HEK293 (cell line): ENCODE measurements around the gene ADM2.

Experiments used
- CTCF ChIA-PET: fragments of 350-600 bp; formaldehyde crosslinking; extraction: SDS; loops from one replicate; lab custom pipeline; 2021; ENCODE audit warnings: antibody characterized with exemption; lab: Yijun Ruan, JAX
- POLR2A ChIA-PET: fragments of 300-600 bp; formaldehyde crosslinking; extraction: SDS; loops from one replicate; lab custom pipeline; 2020; ENCODE audit warnings: antibody characterized with exemption, inconsistent platforms; lab: Yijun Ruan, JAX
- H3K27ac ChIP-seq: fragments of 200-500 bp; sonication (Bioruptor generic); 2 replicates; pipeline ENCODE4 v1.5.1; 2014; ENCODE audit warnings: low read depth, low read length, control low read depth, inconsistent platforms; ENCODE audit errors: extremely low read depth
- H3K36me3 ChIP-seq, 2 experiments: fragments of 200-500 bp in 1 of 2; sonication (Bioruptor generic) in 1 of 2; 1 replicate in 1 of 2; 2 replicates in 1 of 2; pipeline ENCODE4 v1.5.1; 2014 to 2017; ENCODE audit warnings: inconsistent platforms in 2 of 2, low read length in 2 of 2; ENCODE audit not compliant: control insufficient read depth in 2 of 2, insufficient read depth in 1 of 2
- H3K4me1 ChIP-seq: fragments of 200-500 bp; sonication (Bioruptor generic); 2 replicates; pipeline ENCODE4 v1.5.1; 2014; ENCODE audit warnings: mild to moderate bottlenecking, low read length, inconsistent platforms; ENCODE audit not compliant: control insufficient read depth, insufficient read depth
- H3K4me3 ChIP-seq: 2 replicates; pipeline ENCODE4 v1.5.1; 2011; ENCODE audit warnings: low read depth, mild to moderate bottlenecking, control low read depth, low read length, moderate library complexity
- H3K9me3 ChIP-seq: fragments of 200-500 bp; sonication (Bioruptor generic); 2 replicates; pipeline ENCODE4 v1.5.1; 2014; ENCODE audit warnings: low read depth, low read length, inconsistent platforms; ENCODE audit not compliant: control insufficient read depth, insufficient read depth
- BCL11A ChIP-seq: fragments of 450-650 bp; formaldehyde crosslinking; IDR thresholded peaks from 2 replicates; pipeline ENCODE4 v1.5.1; 2016; ENCODE audit warnings: low read depth, missing biosample characterization, missing genetic modification characterization
- GLI2 ChIP-seq: fragments of 450-650 bp; formaldehyde crosslinking; IDR thresholded peaks from 2 replicates; pipeline ENCODE4; 2017; ENCODE audit warnings: missing biosample characterization, missing genetic modification characterization, low read depth, borderline replicate concordance
- GLIS1 ChIP-seq: fragments of 450-650 bp; formaldehyde crosslinking; IDR thresholded peaks from 2 replicates; pipeline ENCODE4 v1.5.1; 2016; ENCODE audit warnings: missing biosample characterization, missing genetic modification characterization
- GLIS2 ChIP-seq: fragments of 450-650 bp; formaldehyde crosslinking; IDR thresholded peaks from 2 replicates; pipeline ENCODE4 v1.5.1; 2016; ENCODE audit warnings: missing biosample characterization, missing genetic modification characterization
- KLF1 ChIP-seq: fragments of 450-650 bp; formaldehyde crosslinking; IDR thresholded peaks from 2 replicates; pipeline ENCODE4 v1.5.1; 2016; ENCODE audit warnings: missing biosample characterization, missing genetic modification characterization
- KLF10 ChIP-seq: fragments of 450-650 bp; IDR thresholded peaks from 2 replicates; pipeline ENCODE4 v1.5.1; 2018; ENCODE audit warnings: missing biosample characterization, mild to moderate bottlenecking, missing genetic modification characterization
- KLF17 ChIP-seq: fragments of 450-650 bp; formaldehyde crosslinking; IDR thresholded peaks from 2 replicates; pipeline ENCODE4 v1.5.1; 2016; ENCODE audit warnings: missing biosample characterization, missing genetic modification characterization
- KLF8 ChIP-seq: fragments of 450-650 bp; formaldehyde crosslinking; IDR thresholded peaks from 2 replicates; pipeline ENCODE4 v1.5.1; 2016; ENCODE audit warnings: missing biosample characterization, missing genetic modification characterization
- KLF9 ChIP-seq: fragments of 450-650 bp; formaldehyde crosslinking; IDR thresholded peaks from 2 replicates; pipeline ENCODE4 v1.5.1; 2016; ENCODE audit warnings: missing biosample characterization, missing genetic modification characterization, low read depth
- REST ChIP-seq: fragments of 450-650 bp; formaldehyde crosslinking; IDR thresholded peaks from 2 replicates; pipeline ENCODE4 v1.5.1; 2016; ENCODE audit warnings: missing biosample characterization, missing genetic modification characterization
- SETDB1 ChIP-seq: IDR thresholded peaks from one replicate; pipeline ENCODE4 v1.6.1; 2017; ENCODE audit warnings: mild to moderate bottlenecking, low read length, moderate library complexity, mixed read lengths; ENCODE audit not compliant: insufficient read length
- SP2 ChIP-seq: fragments of 450-650 bp; formaldehyde crosslinking; IDR thresholded peaks from 2 replicates; pipeline ENCODE4 v1.5.1; 2016; ENCODE audit warnings: missing biosample characterization, missing genetic modification characterization
- ZBTB11 ChIP-seq: fragments of 450-650 bp; formaldehyde crosslinking; conservative IDR thresholded peaks from 2 replicates; pipeline ENCODE4 v1.5.1; 2016; ENCODE audit warnings: low read depth, missing biosample characterization, missing genetic modification characterization
- ZBTB49 ChIP-seq: fragments of 450-650 bp; formaldehyde crosslinking; IDR thresholded peaks from 2 replicates; pipeline ENCODE4 v1.5.1; 2016; ENCODE audit warnings: missing biosample characterization, missing genetic modification characterization, low read depth
- ZIC2 ChIP-seq: fragments of 450-650 bp; formaldehyde crosslinking; IDR thresholded peaks from 2 replicates; pipeline ENCODE4 v1.5.1; 2016; ENCODE audit warnings: missing biosample characterization, missing genetic modification characterization
- ZNF140 ChIP-seq: fragments of 450-650 bp; formaldehyde crosslinking; IDR thresholded peaks from 2 replicates; pipeline ENCODE4 v1.5.1; 2016; ENCODE audit warnings: missing biosample characterization, missing genetic modification characterization
- ZNF214 ChIP-seq: fragments of 450-650 bp; formaldehyde crosslinking; IDR thresholded peaks from 2 replicates; pipeline ENCODE4 v1.5.1; 2017; ENCODE audit warnings: missing biosample characterization, mild to moderate bottlenecking, missing genetic modification characterization, borderline replicate concordance
- ZNF302 ChIP-seq: fragments of 450-650 bp; formaldehyde crosslinking; IDR thresholded peaks from 2 replicates; pipeline ENCODE4 v1.5.1; 2016; ENCODE audit warnings: missing biosample characterization, missing genetic modification characterization, low read depth
- ZNF530 ChIP-seq: fragments of 450-650 bp; formaldehyde crosslinking; IDR thresholded peaks from 2 replicates; pipeline ENCODE4 v1.5.1; 2016; ENCODE audit warnings: low read depth, missing biosample characterization, missing genetic modification characterization
- ZNF544 ChIP-seq: fragments of 450-650 bp; formaldehyde crosslinking; IDR thresholded peaks from 2 replicates; pipeline ENCODE4 v1.5.0; 2017; ENCODE audit warnings: missing biosample characterization, missing genetic modification characterization
- ZNF600 ChIP-seq: fragments of 450-650 bp; formaldehyde crosslinking; IDR thresholded peaks from 2 replicates; pipeline ENCODE4 v1.5.1; 2016; ENCODE audit warnings: missing biosample characterization, missing genetic modification characterization
- ZNF677 ChIP-seq: fragments of 450-650 bp; IDR thresholded peaks from 2 replicates; pipeline ENCODE4 v1.5.0; 2018; ENCODE audit warnings: missing biosample characterization, mild to moderate bottlenecking, missing genetic modification characterization, moderate library complexity
- ZNF777 ChIP-seq: fragments of 450-650 bp; formaldehyde crosslinking; IDR thresholded peaks from 2 replicates; pipeline ENCODE4 v1.5.1; 2017; ENCODE audit warnings: missing biosample characterization, missing genetic modification characterization, borderline replicate concordance
- ZNF785 ChIP-seq: fragments of 450-650 bp; formaldehyde crosslinking; IDR thresholded peaks from 2 replicates; pipeline ENCODE4 v1.5.1; 2016; ENCODE audit warnings: missing biosample characterization, missing genetic modification characterization
- ZSCAN16 ChIP-seq: fragments of 450-650 bp; formaldehyde crosslinking; IDR thresholded peaks from 2 replicates; pipeline ENCODE4 v1.5.1; 2016; ENCODE audit warnings: missing biosample characterization, missing genetic modification characterization
- TF ChIP-seq, protein P1 (sequence below): sonication (generic); formaldehyde crosslinking; IDR thresholded peaks from 2 replicates; pipeline ENCODE4 v1.8.1; 2022; ENCODE audit warnings: mild to moderate bottlenecking, moderate library complexity, missing genetic modification reagents

The ADM2 gene

GRCh38 chr22:50439871-50440331 lies 41.4 kb upstream of the ADM2 start (continued):
- no peak for TF ChIP-seq REST (tag by site-specific recombination)
- no peak for TF ChIP-seq ZBTB11
- TF ChIP-seq ZSCAN16 = no peak
- no peak for TF ChIP-seq SP2
- TF ChIP-seq, protein P1, sequence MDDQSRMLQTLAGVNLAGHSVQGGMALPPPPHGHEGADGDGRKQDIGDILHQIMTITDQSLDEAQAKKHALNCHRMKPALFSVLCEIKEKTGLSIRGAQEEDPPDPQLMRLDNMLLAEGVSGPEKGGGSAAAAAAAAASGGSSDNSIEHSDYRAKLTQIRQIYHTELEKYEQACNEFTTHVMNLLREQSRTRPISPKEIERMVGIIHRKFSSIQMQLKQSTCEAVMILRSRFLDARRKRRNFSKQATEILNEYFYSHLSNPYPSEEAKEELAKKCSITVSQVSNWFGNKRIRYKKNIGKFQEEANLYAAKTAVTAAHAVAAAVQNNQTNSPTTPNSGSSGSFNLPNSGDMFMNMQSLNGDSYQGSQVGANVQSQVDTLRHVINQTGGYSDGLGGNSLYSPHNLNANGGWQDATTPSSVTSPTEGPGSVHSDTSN (CRISPR knock-in tag) = no peak

GRCh38 chr22:50440544-50441249 lies 40.6 kb upstream of the ADM2 start:
- ChIA-PET POLR2A (no interaction called here), CTCF (no interaction called here)
- no peaks in the 10 kb centered on the region; the same call in 1 of the 2 replicates for H3K4me1 ChIP-seq
- no peak overlapping the region for H3K4me3 ChIP-seq
- H3K9me3 ChIP-seq = no peaks in the 10 kb centered on the region
- H3K36me3 ChIP-seq = peaks cover 0 to 88% of the 10 kb centered on the region in 2 experiments; a peak in 2 of 3 replicates
- no peak overlapping the region for H3K27ac ChIP-seq
- TF ChIP-seq ZNF302 (tag by site-specific recombination) (no peak), ZIC2 (tag by site-specific recombination) (peak; percentile 40), ZNF677 (tag by site-specific recombination) (no peak), ZNF777 (tag by site-specific recombination) (no peak), SETDB1 (no peak), KLF17 (no peak), KLF10 (tag by site-specific recombination) (peak; percentile 51; the same call in 1 of the 2 replicates), BCL11A (tag by site-specific recombination) (no peak), ZNF214 (tag by site-specific recombination) (no peak), ZNF544 (tag by site-specific recombination) (no peak), ZNF600 (no peak), KLF9 (tag by site-specific recombination) (peak; percentile 81), GLI2 (tag by site-specific recombination) (no peak), GLIS2 (peak; percentile 62), ZBTB49 (no peak), ZNF785 (tag by site-specific recombination) (no peak), KLF1 (tag by site-specific recombination) (peak; percentile 53; the same call in 1 of the 2 replicates), ZNF140 (tag by site-specific recombination) (no peak), ZNF530 (tag by site-specific recombination) (no peak), GLIS1 (tag by site-specific recombination) (peak; percentile 28; the same call in 1 of the 2 replicates), KLF8 (peak; percentile 90; the same call in 1 of the 2 replicates)
